Subcutaneous adipose tissue (tissue), 4 donors: ENCODE measurements around the gene ZNF653. TPM values are rescaled to one million over a fixed set of nuclear protein-coding genes. Genes with fewer than 3 reads are reported as not detected.

Source experiments
- CTCF ChIP-seq: fragments of 450-650 bp; IDR thresholded peaks from one replicate; pipeline ENCODE4 v1.5.1; 2016; ENCODE audit warnings: low read depth, mild to moderate bottlenecking, control low read depth, antibody characterized with exemption, moderate library complexity
- total RNA-seq, 4 donors: library from RNA; depleted of rRNA; stranded (reverse); fragments of >200 nt; gene quantifications; one replicate each; pipeline ENCODE4 v1.1.0, GENCODE V29; 2016

The ZNF653 gene
- total RNA-seq, 4 donors from 2014 or later = 0.98 to 4.7 (median 3.4) TPM

GRCh38 chr19:11479090-11479897, 26.3 kb downstream of the ZNF653 start:
- no peak for TF ChIP-seq CTCF

GRCh38 chr19:11478167-11479089, 27.2 kb downstream of the ZNF653 start:
- no peak for TF ChIP-seq CTCF

GRCh38 chr19:11475861-11476260, 29.8 kb downstream of the ZNF653 start:
- no peak for TF ChIP-seq CTCF

- no peak for TF ChIP-seq CTCF
Measured at GRCh38 chr19:11473725-11474124, 31.9 kb downstream of the ZNF653 start.

GRCh38 chr19:11465600-11465999, 40.0 kb downstream of the ZNF653 start:
- no peak for TF ChIP-seq CTCF

GRCh38 chr19:11464333-11465265, 41.0 kb downstream of the ZNF653 start:
- TF ChIP-seq CTCF = no peak
